Muscle layer of duodenum (tissue), 2 donors: Measurements from ENCODE around the gene JMJD7.
"Not testable (repeated sequence)": the region's sequence is repeated elsewhere in the genome, so short reads cannot be mapped to it uniquely, and the experiment has no call there.

ENCODE experiments used
- H3K27ac ChIP-seq: one replicate; pipeline ENCODE4 v1.7.0; 2013; ENCODE audit warnings: mild to moderate bottlenecking, low read length
- H3K27me3 ChIP-seq: one replicate; pipeline ENCODE4 v1.7.0; 2013; ENCODE audit warnings: low read depth, mild to moderate bottlenecking, control low read depth, low read length
- H3K36me3 ChIP-seq, 2 donors: one replicate each; pipeline ENCODE4 v1.7.0; 2013; ENCODE audit warnings: low read length in 2 of 2, control low read depth in 1 of 2, mild to moderate bottlenecking in 1 of 2; ENCODE audit not compliant: insufficient read depth in 2 of 2, control insufficient read depth in 1 of 2
- H3K4me1 ChIP-seq, 2 donors: one replicate each; pipeline ENCODE4 v1.7.0; 2013; ENCODE audit warnings: low read length in 2 of 2, mild to moderate bottlenecking in 2 of 2, control low read depth in 1 of 2, moderate library complexity in 1 of 2; ENCODE audit not compliant: insufficient read depth in 2 of 2, control insufficient read depth in 1 of 2
- H3K4me3 ChIP-seq, 2 donors: one replicate each; pipeline ENCODE4 v1.7.0; 2013; ENCODE audit warnings: low read length in 2 of 2, low read depth in 1 of 2, mild to moderate bottlenecking in 1 of 2
- H3K9me3 ChIP-seq, 2 donors: one replicate each; pipeline ENCODE4 v1.7.0; 2013; ENCODE audit warnings: low read length in 2 of 2, control low read depth in 1 of 2, mild to moderate bottlenecking in 1 of 2; ENCODE audit not compliant: control insufficient read depth in 1 of 2
- donor health status: healthy.

Gene JMJD7

DNA sequence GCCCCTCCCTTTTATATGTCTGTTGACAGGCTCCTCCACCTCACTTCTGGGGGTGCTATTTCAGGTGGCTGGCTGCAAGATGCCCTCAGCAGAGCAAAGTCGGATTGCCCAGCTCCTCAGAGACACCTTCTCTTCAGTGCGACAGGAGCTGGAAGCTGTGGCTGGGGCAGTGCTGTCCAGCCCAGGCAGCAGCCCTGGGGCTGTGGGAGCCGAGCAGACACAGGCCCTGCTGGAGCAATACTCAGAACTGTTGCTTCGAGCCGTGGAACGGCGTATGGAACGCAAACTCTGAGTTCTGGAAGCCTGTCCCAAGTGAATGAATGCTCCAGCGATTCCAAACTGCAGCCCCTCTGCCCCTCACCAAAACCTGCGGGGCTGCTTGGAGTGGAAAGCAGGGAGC is 2.7 kb upstream of the JMJD7 start:
- Histone ChIP-seq H3K4me3 (no peak overlapping the region), H3K27me3 (no peaks in the 10 kb centered on the region), H3K9me3 (no peaks in the 10 kb centered on the region), H3K4me1 (peaks cover 0 to 10% of the 10 kb centered on the region in 2 donors), H3K36me3 (peaks cover 37 to 55% of the 10 kb centered on the region in 2 donors), H3K27ac (no peak overlapping the region)

DNA sequence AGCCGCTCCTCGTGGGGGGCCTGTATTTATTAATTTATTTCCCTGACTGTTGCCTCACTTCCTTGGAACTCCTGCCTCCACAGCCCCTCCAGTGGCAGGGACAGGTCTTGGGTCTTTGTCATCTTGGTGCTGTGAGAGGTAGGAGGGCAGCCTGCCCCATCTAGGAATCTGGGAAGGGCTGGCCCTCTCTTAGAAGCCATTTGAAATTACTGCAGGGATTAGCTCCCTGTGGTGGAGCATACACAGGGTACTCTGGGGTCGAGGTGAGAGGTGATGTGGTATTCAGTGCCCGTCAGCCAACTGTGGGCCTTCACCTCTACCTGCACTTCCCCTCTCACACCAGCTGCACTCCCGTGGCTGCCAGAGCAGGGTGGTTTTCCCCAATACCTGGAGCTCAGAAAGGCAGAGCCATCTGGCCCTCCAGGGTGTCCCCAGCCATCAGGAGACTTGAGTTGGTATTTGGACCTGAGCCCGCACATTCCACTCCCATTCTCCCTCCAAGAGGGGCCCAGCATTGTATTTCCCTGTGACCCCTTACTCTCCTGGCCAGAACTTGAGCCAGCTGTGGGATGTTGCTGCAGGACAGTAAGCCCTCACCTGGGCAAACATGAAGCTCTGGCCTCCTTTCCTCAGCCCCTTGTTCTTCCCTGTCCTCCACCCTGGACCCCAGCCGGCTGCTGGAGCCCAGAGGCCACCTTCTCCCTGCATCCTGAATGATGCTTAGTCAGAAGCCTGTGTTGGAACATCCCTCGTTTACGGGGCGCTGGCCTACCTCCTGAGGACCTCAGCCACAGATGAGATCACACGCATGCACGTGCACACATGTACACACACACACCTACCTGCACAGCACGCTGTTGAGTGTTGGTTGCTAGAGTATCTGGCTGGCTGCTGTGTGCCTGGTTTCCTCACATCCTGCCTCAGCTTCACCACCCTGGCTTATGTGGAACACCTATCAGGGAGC is 2.0 kb upstream of the JMJD7 start:
- Histone ChIP-seq H3K27ac (no peak overlapping the region), H3K36me3 (peaks cover 30 to 49% of the 10 kb centered on the region in 2 donors), H3K27me3 (no peaks in the 10 kb centered on the region), H3K9me3 (no peaks in the 10 kb centered on the region), H3K4me3 (no peak overlapping the region), H3K4me1 (peaks cover 0 to 10% of the 10 kb centered on the region in 2 donors)

DNA sequence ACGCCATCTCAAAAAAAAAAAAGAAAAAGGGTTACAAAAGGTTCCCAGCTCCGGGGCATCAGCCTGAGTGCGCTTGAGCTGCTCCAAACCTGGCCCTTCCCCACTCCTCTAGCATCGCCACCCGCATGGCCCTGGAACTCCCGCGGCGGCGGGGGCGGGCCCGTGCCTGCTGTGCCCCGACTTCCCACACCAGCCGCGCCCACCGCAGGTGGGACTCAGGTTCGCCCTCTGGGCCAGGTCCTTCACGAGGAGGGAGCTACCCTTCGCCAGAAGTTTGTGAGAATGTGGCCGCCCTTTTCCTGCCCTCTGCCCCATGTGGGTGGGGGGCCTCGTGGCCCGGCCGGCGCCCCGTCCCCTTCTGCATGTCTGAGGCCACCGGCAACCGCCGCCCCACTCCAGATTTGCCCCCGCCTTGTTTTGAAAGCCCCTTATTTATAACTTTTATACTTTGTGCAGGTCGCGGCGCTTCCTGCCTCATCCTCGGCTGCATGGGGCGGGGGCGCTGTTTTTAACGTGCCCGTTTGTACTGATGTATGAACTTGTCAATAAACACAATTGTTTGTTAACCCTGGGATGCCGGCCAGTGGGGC is 507 bp upstream of the JMJD7 start:
- Histone ChIP-seq H3K36me3 (peaks cover 16 to 42% of the 10 kb centered on the region in 2 donors), H3K4me3 (peak overlapping the region; percentile 61 to 68), H3K4me1 (peaks cover 0 to 10% of the 10 kb centered on the region in 2 donors), H3K27ac (no peak overlapping the region), H3K9me3 (no peaks in the 10 kb centered on the region), H3K27me3 (no peaks in the 10 kb centered on the region)

GRCh38 chr15:41828807-41829141 is 882 bp downstream of the JMJD7 start:
- peak overlapping the region; percentile 68 to 74 for H3K4me3 ChIP-seq
- H3K4me1 ChIP-seq = peaks cover 0 to 10% of the 10 kb centered on the region in 2 donors
- no peaks in the 10 kb centered on the region for H3K27me3 ChIP-seq
- H3K9me3 ChIP-seq = no peaks in the 10 kb centered on the region
- H3K36me3 ChIP-seq = peaks cover 8 to 29% of the 10 kb centered on the region in 2 donors
- H3K27ac ChIP-seq = peak overlapping the region; percentile 76

GRCh38 chr15:41829959-41830646 is 2.2 kb downstream of the JMJD7 start:
- H3K4me1 ChIP-seq = peaks cover 0 to 10% of the 10 kb centered on the region in 2 donors
- peaks cover 4 to 15% of the 10 kb centered on the region in 2 donors for H3K36me3 ChIP-seq
- no peak overlapping the region for H3K4me3 ChIP-seq
- H3K27ac ChIP-seq = no peak overlapping the region
- no peaks in the 10 kb centered on the region for H3K27me3 ChIP-seq
- H3K9me3 ChIP-seq = no peaks in the 10 kb centered on the region

DNA sequence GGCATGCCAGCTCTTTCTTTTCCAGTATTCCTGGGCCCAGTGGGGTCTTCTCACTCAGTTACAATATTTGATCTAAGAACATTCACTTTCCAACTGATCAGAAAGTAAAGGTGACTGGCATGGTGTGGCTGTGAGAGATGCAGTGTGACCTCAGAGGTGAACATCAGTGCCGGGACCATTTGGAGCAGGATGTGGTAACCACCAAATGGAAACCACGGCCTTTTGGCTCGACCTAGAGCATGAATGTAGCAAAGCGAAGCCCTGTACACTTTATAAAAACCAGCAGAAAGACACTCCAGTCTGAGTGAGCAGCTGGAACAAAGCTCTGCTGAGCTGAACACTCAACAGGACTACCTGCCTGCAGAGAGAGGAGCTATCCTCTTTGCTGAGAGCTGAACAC is 3.4 kb downstream of the JMJD7 start:
- not testable (repeated sequence) for H3K36me3 ChIP-seq, H3K27me3 ChIP-seq, H3K27ac ChIP-seq, H3K4me3 ChIP-seq, H3K9me3 ChIP-seq
- H3K4me1 ChIP-seq = peaks cover 0 to 10% of the 10 kb centered on the region in 2 donors

DNA sequence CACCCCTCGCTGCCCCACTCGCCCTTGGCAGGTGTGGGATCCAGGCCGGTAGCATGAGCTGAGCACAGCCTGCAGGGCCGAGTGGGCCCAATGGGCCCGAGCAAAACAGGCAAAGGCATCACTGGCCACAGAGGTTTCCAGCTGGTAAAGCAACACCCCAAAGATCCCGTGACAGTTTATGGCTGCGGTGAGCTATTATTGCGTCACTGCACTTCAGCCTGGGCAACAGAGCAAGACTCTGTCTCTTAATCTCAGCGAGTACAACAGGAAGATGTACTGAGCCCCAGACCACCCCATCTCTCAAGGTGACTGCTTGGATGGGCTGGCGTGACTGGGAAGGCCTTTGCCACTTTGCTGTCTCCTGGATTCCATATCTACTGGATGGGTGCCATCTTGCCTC is 4.3 kb downstream of the JMJD7 start:
- peaks cover 0 to 7% of the 10 kb centered on the region in 2 donors for H3K4me1 ChIP-seq
- no peaks in the 10 kb centered on the region for H3K9me3 ChIP-seq
- no peak overlapping the region for H3K4me3 ChIP-seq
- H3K27me3 ChIP-seq = no peaks in the 10 kb centered on the region
- H3K27ac ChIP-seq = no peak overlapping the region
- peaks cover 0 to 15% of the 10 kb centered on the region in 2 donors for H3K36me3 ChIP-seq

GRCh38 chr15:41832875-41833274 is 5.0 kb downstream of the JMJD7 start:
- H3K9me3 ChIP-seq = no peaks in the 10 kb centered on the region
- H3K4me1 ChIP-seq = peaks cover 0 to 3% of the 10 kb centered on the region in 2 donors
- no peak overlapping the region for H3K4me3 ChIP-seq
- H3K27ac ChIP-seq = no peak overlapping the region
- peaks cover 0 to 16% of the 10 kb centered on the region in 2 donors for H3K36me3 ChIP-seq
- H3K27me3 ChIP-seq = no peaks in the 10 kb centered on the region

- Histone ChIP-seq H3K27me3 (no peaks in the 10 kb centered on the region), H3K4me3 (no peak overlapping the region), H3K9me3 (no peaks in the 10 kb centered on the region), H3K36me3 (peaks cover 3 to 16% of the 10 kb centered on the region in 2 donors), H3K27ac (no peak overlapping the region), H3K4me1 (peaks cover 0 to under 1% of the 10 kb centered on the region in 2 donors)
These were observed 6.2 kb downstream of the JMJD7 start for GRCh38 chr15:41834096-41834495.

DNA sequence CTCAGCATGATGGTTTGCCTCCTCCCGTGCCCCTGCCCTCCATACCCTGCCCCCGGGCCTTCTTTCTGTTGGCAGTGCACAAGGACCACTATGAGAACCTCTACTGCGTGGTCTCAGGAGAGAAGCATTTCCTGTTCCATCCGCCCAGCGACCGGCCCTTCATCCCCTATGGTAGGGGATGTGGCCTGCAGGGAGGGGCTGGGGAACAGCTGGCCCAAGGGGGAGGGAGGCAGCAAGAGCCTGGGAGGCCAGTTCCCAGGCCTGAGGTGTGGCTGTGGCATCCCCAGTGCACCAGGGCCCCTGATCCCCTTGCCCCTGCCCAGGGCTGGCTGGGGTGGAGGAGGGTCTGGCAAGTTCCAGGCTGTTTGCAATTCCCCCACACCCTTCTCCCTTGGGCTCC is 8.2 kb downstream of the JMJD7 start:
- no peaks in the 10 kb centered on the region for H3K27me3 ChIP-seq
- H3K36me3 ChIP-seq = peaks cover 3 to 31% of the 10 kb centered on the region in 2 donors
- no peaks in the 10 kb centered on the region for H3K9me3 ChIP-seq
- no peak overlapping the region for H3K4me3 ChIP-seq
- H3K4me1 ChIP-seq = no peaks in the 10 kb centered on the region
- no peak overlapping the region for H3K27ac ChIP-seq

GRCh38 chr15:41836713-41837454 is 9.0 kb downstream of the JMJD7 start:
- no peak overlapping the region for H3K4me3 ChIP-seq
- no peaks in the 10 kb centered on the region for H3K9me3 ChIP-seq
- H3K27ac ChIP-seq = no peak overlapping the region
- H3K27me3 ChIP-seq = no peaks in the 10 kb centered on the region
- H3K36me3 ChIP-seq = peaks cover 3 to 32% of the 10 kb centered on the region in 2 donors
- H3K4me1 ChIP-seq = no peaks in the 10 kb centered on the region
